CD4-positive, alpha-beta T cell treated with Interleukin-4 for 1 hour (primary cell): ENCODE data around the gene SRP19.
"Not testable (repeated sequence)": the region's sequence is repeated elsewhere in the genome, so short reads cannot be mapped to it uniquely, and the experiment has no call there.

ENCODE experiments used
- DNase-seq, 2 donors: peaks; one replicate each; pipeline ENCODE4 v3.0.0-alpha.2; 2020 to 2022

SRP19 gene

DNA sequence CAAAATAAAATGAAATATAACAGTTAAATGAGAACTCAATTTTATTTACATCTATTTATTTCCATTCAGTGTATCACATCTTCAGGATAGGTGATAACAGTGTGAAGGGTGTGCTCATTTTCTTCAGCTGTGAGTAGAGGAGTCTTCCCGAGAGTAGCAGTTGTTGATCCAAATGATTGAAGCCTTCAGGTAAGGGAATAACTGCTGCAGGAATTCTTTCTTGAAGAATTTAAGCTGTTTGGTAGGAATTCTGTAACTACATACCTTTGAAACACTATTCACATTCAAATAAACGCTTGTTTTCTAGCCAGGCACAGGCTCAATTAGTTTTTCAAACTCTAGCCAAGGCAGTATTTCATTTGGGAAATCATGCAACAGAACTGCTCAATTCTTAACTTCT lies 15.3 kb downstream of the SRP19 start:
- DNase-seq: no peak

DNA sequence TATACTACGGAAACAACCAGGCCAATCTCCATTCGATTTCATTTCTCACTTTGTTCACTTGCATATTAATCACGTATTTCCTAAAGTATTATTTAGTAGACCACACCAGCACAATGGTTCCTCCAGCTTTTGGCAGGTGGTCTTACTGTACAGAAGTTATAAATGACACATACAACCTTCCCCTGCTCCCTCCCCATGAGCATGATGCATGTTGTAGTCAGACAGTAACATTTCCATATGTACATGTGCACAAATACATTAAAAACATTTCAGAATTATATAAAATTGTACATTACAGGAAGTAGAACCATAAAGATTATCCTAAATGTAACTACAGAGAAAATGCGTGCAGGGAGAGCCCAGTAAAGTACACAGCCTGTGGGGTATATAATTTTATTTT lies 17.0 kb downstream of the SRP19 start:
- DNase-seq: no peak

- peak; percentile 56 to 79 for DNase-seq
Observed at GRCh38 chr5:112878760-112879159, 17.7 kb downstream of the SRP19 start.

- DNase-seq: no peak
Observed at GRCh38 chr5:112880219-112880964, 19.3 kb downstream of the SRP19 start.

DNA sequence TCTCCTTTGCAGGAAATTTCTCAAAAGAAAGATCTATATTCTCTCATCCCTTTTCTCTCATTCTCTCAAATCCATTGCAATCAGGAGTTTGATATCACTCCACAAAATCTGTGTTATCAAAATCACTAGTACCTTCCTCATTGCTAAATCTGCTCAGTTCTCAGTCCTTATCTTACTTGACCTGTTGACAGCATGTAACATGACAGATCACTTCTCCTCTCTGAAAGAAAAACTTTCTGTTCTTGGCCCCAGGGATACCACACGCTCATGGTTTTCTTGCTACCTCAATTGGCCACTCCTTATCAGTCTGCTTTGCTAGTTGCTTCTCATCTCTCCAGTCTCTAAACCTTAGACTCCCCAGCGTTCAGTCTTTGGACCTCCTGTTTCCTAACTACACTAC lies 22.1 kb downstream of the SRP19 start:
- no peak for DNase-seq

- no peak for DNase-seq
Observed at GRCh38 chr5:112885001-112885400, 23.9 kb downstream of the SRP19 start.

DNA sequence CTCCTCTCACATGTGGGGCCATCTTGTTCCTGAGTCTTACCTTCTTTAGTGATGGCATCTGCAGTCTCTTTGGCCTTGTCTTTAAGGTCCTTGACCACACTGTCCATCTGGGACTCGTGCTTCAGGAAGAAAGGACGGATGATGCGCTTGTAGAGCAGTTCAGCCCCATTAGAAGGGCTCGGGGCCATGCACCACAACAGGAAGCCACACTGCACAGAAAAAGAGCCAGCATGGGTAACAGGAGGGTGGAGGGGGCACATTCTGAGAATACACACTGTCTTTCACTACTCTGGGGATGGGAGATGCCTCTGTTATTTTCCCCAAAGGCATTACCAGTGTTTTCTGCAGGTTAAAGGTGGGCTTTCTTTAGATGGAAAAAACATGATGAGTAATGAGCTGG lies 25.9 kb downstream of the SRP19 start:
- peak in 1 of 2 donors; percentile 9 for DNase-seq

DNA sequence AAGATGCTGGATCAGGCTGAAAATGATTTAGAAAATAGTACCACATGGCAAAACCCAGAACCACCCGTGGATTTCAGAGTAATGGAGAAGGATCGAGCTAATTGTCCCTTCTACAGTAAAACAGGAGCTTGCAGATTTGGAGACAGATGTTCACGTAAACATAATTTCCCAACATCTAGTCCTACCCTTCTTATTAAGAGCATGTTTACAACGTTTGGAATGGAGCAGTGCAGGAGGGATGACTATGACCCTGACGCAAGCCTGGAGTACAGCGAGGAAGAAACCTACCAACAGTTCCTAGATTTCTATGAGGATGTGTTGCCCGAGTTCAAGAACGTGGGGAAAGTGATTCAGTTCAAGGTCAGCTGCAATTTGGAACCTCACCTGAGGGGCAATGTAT lies 31.0 kb downstream of the SRP19 start:
- DNase-seq: not testable (repeated sequence)

- no peak for DNase-seq
Observed at GRCh38 chr5:112892776-112893175, 31.7 kb downstream of the SRP19 start.

DNA sequence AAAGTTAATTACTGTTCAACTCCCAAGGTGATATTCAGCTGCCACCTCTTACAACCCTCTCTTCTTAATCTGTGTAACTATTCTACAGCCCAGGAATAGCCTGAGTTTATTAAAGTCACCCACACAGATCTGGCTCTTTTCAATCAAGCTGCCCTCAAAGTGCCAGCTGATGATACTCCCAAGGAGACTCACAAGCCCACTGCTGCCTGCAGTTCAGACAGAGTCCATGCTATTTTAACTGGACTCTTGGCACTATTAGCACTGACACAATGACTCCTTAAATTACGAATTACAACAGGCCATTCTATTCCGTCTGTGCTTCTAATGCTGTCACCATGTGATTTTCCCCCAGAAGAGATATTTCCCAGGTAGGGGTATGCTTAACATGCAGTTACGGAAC lies 34.6 kb downstream of the SRP19 start:
- DNase-seq: no peak

GRCh38 chr5:112902561-112902960 lies 41.5 kb downstream of the SRP19 start:
- no peak for DNase-seq

DNA sequence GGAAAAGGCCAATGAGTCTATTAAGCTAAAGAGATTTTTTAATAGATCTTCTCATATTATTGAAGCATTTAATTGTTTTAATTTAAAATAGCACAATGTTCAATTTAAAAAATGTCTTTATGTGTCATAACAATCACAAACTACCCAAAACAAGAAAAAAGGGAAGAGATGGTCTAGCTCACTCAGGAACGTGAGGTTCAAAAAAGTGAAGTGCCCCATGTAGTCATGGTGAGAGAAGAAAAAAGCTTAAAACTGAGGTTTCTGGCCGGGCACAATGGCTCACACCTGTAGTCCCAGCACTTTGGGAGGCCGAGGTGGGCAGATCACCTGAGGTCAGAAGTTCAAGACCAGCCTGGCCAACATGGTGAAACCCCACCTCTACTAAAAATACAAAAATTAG lies 43.9 kb downstream of the SRP19 start:
- DNase-seq: not testable (repeated sequence)

DNA sequence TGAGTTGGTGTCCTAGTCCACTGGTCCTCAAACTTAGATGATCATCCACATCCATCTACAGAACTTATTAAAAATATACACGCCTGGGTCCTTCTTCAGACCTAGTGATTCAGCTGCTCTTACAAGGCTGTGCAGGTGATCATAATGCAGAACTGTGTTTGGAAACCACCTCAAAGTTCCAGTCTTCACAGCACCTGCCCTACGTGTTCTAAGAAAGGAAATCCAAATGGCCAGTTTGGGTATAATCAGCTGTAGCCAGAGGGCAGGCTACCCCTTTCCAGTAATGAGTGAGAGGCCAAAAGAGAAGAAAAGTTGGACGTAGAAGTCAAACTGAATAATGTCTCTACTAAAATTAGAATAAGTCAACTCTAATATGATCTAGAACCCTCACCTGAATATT lies 45.5 kb downstream of the SRP19 start:
- no peak for DNase-seq

DNA sequence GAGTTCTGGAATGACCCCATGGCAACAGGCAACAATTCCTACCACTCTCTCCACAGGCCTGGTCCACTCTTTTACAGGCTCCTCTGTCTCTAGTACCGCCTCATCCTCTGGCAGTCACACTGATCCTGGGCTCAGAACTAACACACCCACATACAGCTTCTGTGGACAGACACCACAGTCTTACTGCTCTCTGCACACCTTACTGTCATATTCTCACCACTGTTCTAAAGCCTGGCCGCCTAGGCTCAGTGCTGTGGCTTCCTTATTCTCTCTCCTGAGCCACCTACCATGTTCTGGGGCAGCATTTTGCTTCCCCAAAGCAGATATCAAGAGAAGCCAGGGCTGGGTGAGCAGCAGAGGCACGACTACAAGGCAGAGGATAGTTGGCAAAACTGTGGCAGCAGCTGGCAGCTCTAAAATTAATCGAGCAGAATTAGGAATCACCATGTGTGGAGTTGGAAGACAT lies 46.1 kb downstream of the SRP19 start:
- no peak for DNase-seq

DNA sequence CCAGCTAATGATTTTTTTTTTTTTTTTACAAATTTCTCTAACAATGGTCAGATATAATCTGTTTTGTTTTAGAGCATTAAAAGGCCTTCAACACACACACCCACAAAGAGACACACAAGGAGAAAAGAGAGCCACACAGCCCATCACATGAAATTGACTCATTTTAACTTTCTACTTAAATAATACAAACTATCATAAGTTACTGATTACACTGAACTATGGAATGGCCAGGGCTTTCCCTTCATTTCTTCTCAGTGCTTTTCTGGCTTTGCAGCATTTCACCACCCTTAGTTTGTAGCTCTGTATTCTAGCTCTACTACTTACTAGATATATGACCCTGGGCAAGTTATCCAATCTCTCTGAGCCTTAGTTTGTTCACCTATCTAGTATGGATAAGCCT lies 47.8 kb downstream of the SRP19 start:
- DNase-seq: no peak

- no peak for DNase-seq
Observed at GRCh38 chr5:112910529-112910928, 49.4 kb downstream of the SRP19 start.

DNA sequence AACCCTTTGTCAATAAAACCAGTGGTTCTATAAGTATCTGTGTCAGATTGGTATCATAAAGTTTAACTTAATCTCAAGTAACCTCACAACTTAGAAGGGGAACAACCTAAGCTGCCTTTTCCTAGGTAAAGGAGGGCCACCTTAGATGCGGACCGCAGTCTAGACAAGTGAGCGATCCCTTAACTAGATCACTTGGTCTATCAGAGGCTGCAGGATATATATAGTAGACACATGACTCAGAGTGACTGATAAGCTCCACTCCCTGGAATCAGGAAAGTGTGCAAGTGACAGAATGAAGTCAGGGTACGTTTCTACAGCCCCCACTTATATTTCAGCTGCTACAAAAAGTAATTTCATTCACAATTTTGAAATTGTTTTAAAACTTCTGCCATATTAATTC lies 53.5 kb downstream of the SRP19 start:
- DNase-seq: no peak

GRCh38 chr5:112915831-112916230 lies 54.7 kb downstream of the SRP19 start:
- peak in 1 of 2 donors; percentile 24 for DNase-seq

DNA sequence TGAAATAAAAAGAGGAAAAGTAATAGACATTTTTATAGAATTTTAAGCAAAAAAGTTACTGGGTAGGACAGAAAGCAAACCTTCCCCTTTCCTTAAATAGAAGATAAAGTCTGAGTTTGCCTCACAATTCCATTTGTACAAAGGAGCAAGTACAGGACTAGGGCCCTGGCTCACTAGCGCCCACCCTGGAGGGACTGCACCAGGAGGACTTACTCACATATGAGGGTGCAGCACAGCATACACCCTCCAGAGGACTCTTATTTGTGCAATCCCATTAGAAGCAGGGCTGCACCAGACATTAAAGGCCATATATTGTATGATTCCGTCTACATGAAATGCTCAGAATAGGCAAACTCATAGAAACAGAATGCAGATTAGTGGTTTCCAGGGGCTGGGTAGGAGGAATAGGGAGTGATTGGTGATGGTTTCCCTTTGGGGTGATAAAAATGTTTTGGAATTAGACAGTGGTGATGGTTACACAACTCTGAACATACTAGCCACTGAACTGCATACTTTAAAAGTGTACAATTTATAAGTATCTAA lies 56.4 kb downstream of the SRP19 start:
- DNase-seq: peak in 1 of 2 donors; percentile 21

DNA sequence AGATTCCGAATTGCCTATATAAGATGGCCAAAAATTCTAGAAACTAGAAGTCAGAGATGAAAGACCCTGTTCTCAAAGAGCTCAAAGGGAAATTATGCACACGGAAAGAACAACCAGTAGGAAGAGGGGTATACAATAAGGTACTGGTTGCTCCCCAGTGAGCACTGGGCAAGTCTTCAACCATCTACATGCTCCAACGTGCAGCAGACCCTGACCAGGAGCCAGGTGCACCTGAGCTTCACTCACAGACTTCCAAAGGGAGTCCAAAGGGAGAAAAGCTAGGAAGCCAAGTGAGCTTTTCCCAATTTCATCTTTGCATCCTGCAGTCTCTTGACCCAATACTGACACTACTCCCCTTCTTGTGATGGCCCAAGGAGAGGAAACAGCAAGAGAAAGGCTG lies 57.0 kb downstream of the SRP19 start:
- no peak for DNase-seq

- DNase-seq: no peak
Observed at GRCh38 chr5:112918679-112919078, 57.6 kb downstream of the SRP19 start.
